B cell (primary cell): Measurements from ENCODE around the gene ST6GAL1.

Experiments
- CTCF ChIP-seq: fragments of 200-600 bp; IDR thresholded peaks from one replicate; pipeline ENCODE4 v1.8.0; 2022; ENCODE audit warnings: antibody characterized with exemption, mild to moderate bottlenecking
- EZH2 ChIP-seq: IDR thresholded peaks from 2 replicates; pipeline ENCODE4 v1.6.1; 2012; ENCODE audit warnings: borderline replicate concordance, low read depth, mild to moderate bottlenecking, moderate library complexity, low read length; ENCODE audit not compliant: insufficient read depth, poor library complexity, severe bottlenecking

- no peak for TF ChIP-seq CTCF
- no peak for TF ChIP-seq EZH2
These were observed 61.1 kb downstream of the ST6GAL1 start for GRCh38 chr3:186991470-186991869.
